Stimulated activated naive CD4-positive, alpha-beta T cell (primary cell): ENCODE results near the gene FSTL4.

ENCODE experiments used
- DNase-seq, 6 experiments: peaks; one replicate each; lab custom pipeline; 2025; lab: John Stamatoyannopoulos, UW

FSTL4 gene

DNA sequence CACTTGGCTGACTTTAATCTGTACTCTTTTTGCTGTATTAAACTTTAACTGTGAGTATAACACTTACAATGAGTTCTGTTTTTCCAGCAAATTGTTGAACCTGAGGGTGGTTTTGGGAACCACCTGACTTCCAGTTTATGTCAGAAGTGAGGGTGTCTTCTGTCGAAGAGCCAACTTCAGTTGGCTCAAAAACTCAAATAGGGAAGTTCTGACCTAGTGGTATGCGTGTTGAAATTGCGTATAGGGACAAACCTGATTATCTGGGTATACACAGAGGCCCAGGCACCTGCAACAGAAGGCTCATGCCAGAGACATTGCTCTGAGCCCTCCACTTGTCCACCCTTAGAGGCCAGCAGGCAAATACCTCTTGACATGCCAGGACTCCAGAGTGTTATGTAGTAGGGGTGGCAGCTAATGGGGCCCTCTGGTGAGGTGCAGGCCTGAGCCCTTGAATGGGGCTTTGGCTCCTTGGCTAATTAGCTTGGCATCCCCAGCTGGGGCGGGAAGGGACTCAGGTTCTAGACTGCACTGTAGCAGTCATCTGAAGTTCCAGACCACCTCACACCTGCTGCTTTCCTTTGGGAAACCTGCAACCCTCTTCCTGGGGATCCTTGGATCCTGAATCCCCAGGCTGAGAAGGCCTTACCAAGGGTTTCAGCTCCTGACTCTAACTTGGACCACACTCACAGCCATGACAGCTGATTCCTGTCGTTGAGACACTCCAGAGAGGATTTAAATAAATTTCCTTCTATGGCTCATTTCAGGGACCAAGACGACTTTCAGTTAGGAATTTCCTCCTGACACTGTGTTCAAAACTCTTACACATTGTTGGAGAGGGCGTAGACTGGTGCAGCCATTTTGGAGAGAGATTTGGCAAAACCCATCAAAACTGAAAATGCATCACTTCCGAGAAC lies 370.9 kb downstream of the FSTL4 start:
- no peak for DNase-seq

DNA sequence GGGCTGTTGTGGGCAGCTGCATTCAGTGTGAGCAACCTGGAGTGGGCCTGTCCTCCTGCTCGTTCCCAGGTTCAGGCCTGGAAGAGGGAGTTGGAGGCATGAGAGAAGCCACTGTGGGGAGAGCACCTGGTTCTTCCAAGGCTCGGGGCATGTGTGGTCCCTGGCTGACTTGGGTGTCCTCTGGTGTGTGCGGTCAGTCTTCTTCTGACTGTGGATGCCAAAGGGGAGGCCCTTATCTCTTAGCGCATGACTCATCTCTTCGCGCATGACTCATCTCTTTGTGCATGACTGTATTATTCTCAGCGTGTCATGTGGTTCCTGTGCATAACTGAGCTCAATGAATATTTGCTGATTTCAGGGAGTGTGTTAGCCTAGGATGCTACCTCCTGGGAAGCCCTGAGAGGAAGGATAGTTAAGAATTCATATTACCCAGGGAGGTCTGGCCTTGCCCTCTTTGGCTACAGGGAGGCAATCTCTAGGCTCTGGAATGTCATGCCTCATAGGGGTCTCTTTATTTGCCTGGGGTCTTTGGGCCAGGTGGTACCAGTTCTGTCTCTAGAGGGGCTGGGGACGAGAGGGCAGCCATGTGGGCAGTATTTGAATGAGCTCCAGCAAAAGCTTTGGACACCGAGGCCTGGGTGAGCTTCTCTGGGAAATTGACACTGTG lies 371.8 kb downstream of the FSTL4 start:
- no peak for DNase-seq

DNA sequence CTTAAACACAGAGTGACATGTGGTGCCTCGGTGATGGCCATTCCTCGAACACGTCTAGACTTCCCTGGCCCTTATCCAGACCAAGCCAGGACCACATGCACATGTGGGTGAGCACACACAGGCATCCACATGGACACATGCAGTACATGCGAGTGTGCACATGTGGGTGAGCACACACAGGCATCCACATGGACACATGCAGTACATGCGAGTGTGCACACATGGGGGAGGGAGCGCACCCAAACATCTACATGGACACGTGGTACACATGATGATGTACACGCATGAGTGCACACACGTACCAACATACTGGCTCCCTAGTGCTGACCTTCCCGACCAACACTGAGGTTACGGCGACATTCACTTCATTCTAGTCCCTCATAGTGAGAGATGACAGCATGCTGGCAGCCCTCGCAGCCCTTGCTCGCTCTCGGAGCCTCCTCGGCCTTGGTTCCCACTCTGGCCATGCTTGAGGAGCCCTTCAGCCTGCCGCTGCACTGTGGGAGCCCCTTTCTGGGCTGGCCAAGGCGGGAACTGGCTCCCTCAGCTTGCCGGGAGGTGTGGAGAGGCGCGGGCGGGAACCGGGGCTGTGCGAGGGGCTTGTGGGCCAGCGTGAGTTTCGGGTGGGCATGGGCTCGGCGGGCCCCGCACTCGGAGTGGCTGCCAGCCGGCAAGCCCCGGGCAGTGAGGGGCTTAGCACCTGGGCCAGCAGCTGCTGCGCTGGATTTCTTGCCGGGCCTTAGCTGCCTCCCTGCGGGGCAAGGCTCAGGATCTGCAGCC lies 373.7 kb downstream of the FSTL4 start:
- DNase-seq: no peak

DNA sequence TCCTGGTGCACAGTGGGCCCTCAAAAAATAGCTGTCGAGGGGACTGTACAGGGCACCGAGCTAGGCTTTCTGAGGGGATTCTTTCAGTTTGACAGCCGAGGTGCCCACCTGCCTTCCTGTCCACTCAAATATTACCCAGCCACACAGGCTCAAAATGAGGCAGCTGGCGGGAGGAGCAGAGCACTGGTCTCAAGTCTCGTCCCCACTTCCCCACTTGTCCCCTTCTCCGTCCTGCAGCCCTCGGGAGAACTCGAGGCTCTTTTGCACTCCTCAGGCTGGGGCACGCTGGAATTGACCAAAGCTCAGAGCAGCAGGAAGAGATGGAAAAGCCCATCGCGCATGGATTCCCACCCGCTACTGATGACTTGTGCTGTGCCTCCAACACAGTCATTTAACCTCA lies 375.4 kb downstream of the FSTL4 start:
- DNase-seq: no peak

DNA sequence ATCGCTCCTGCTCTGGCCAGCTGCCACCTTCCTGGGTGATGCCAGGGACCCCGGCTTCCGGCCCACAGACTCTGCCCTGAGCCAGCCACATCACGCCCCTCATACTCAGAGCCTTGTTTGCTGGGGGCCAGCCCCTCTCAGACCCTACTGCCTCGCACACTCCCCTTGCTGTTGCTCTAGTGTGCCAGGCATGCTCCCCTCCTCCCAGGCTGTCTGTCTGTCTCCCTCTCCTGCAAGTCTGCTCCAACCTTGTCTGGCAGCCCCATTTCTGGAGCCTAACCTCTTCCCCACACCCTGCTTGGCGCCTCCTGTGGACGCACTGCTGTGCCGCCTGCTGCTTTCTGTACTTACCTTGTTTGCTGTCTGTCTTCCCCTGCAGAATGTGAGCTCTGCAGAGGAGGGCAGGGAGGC lies 375.8 kb downstream of the FSTL4 start:
- DNase-seq: no peak

DNA sequence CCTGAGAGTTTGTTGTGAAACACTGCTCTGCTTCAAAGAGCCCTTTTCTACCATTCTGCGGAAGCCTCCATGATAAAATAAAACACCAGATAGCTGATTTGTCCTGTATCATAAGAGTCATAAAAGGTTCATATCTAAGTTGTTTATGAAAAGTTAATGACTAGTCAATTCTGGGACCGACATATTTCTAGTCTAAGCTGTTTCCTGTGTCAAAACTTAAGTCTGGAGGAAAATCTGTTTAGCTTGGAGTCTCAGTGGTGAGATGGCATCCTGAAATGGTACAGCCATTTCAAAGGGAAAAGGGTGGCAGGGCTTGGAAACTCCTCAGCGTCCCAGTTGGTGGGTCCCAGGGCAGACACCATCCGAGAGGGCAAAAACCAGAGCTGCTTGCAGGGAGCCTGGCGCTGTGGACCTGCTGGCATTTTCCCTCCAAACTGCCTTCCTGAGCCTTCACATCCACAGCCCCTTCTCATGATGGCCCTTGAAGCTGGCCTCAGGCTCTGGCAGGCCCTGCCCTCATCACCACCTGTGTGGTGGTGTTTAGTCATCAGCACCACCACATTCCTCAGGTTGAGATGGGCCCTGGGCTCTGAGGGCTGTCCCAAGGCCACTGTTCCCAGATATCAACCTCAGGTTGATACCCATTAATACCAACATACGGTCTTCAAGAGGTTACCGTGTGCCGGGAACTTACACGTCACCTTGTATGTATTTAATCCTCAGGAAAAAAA lies 376.5 kb downstream of the FSTL4 start:
- no peak for DNase-seq

DNA sequence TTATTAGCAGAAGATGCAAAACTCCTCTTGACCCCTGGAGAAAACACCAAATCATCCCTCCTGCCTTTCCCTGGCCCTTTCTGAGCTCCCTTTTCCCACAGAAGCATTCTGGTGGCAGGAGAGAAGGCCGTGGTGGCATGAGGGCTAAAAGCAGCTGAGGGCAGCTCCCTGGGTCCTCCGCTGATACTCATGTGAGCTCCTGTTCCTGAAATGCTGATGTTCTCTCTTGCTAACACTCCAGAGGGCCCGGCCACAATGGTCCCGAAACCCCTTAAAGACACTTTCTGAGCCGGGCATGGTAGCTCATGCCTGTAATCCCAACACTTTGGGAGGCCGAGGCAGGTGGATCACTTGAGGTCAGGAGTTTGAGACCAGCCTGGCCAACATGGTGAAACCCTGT lies 377.4 kb downstream of the FSTL4 start:
- DNase-seq: no peak

DNA sequence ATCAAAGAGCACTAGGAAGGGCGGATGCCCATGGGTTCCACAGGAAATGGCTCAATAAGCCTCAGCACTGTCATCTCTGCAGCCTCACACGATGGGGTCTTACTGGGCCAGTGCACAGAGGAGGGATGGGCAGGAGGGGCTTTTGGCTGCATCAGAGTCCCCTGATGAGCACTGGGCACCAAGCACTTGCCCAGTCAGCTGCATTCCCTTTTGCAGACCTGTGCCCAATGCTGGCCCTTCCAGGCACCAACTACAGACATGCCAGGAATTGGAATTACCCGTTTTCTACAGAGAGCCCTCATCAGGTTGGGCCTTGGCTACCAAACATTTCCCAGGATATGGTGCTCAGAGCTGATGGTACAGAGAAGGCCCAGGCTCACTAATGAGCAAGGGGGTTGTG lies 378.1 kb downstream of the FSTL4 start:
- no peak for DNase-seq

DNA sequence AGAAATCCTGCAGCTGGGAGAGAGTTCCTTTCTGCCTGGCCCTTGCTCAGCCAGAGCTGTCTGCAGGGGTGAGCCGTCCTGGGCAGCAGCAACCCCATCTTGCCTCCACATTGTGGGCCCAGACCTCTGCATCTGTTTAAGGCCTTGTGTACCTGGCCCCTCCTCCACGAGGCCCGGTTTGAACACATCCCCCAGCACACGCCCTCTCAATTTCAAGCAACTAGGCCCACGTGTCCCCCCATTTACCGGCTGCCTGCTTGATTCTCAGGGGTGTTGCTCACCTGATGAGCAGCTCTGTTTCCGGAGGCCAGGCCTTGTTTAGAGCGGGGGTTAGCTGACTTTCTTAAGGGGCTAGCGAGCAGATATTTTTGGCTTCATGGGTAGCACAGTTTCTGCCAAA lies 378.7 kb downstream of the FSTL4 start:
- no peak for DNase-seq

DNA sequence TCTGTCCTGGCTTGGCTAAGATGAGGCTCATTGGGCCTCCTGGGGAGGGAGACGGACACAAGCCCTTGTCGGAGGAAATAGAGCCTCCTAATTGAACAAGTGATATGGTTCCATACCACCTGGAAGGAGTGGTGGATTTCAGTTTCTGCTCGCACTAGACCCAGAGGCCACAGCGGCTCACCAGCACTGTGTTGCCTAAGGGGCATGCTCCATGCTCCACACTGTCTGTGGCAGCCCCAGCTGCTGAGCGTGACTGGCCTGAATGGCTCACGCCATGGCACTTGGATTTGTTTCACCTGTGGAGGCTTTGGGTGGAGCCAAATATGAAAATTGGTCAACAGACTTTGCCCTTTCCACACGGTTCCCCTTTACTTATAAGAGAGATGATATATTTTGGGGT lies 379.4 kb downstream of the FSTL4 start:
- DNase-seq: no peak

DNA sequence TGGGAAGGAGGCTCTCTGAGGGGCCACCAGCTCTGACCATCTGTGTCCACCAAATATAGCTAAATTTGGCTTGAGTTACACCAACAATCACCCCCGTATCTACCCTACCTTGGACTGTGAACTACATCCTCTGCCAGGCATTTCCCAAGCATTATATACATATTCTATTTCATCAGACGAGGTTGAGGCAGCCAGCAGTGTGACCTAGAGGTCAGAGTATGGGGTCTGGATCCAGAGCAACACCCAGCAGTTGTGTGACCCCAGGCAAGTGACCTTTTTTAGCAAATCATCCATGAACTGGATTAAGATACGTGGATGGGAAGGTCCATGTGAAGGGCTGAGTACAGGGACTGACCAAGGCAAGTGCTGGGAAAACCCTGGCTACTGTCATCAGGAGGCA lies 379.9 kb downstream of the FSTL4 start:
- DNase-seq: no peak

DNA sequence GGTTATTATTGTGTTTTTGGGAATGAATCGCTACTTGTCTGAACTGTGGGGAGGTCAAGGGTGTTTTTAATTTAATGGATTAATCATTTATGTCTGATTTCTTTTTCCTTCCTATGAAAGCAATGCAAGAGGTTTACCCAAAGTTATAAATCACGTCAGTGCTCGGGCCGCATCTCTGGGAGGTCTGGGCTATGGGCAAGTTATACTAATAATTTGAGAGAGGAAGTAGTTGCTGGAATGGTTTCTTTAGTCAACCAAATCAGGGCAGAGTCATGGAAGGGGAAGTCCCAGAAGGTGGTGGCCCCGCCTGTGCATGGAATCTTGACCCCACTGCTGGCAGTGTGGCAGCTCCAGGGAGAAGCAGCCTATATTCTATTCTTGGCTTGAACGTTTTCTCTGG lies 380.3 kb downstream of the FSTL4 start:
- DNase-seq: no peak

DNA sequence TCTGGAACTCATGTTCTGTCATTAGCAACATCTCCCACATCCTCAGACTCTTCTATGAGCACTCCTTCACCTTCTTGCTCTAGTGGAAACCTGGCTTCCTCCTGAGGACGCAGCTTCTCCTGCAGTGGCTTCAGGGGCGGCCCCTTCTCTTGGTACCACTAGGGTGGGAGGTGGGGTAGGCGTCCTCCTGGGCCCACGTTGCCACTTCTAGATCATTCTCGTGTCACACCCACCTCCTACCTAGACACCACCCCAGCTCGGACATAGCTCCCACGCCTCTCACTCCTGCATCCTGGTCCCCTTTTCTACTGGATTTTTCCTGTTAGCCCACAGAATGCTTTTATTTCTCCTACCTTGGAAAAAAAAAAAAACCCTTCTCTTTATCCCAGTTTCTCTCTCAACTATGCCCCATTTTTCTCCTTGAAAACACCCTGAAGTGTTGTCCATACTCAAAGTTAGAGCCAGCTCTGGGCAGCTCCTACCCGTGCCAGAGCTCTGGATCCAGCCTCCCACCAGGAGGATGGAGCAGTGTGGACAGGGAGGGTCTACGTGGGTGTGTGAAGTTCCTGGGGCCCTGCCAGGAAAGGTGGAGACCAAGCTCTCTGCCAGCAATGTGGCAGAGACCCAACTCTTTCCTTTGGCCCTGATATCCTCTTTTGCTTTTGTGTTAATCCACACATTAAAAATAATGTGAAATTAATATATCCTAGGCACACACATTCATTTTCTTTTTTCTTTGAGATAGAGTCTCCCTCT lies 381.3 kb downstream of the FSTL4 start:
- DNase-seq: no peak

DNA sequence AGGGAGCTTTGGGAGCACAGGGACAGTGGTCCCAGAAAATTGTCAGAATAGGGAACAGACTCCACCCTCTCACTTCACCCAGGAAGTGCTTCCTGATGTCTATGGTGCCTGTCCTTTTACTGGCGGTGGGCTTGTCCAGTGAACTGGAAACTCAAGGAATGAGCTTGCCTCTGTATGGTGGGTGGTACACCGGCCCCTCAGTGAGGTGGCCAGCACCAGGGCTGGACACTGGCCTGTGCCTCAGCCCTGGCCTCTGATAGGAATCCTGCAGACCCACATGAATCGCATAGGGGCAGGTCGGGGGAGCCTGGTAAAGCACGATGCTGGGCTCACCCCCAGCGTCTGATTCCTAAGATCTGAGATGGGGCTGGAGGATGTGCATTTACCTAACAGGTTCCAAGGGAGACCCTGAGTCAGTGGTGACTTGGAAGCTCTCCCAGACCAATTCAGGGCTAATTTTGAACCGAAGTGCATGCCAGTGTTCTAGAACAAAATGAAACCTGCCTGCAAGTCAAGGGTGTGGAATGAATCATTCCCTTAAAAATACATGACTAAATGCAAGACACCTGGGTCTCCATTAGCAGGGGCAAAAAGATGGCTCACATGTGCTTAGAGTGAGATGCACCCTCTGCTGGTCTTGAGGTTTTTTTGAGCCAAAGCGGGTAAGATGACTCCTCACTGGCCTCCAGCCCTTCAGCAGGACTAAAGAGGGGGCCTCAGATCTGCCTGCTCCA lies 382.2 kb downstream of the FSTL4 start:
- no peak for DNase-seq

DNA sequence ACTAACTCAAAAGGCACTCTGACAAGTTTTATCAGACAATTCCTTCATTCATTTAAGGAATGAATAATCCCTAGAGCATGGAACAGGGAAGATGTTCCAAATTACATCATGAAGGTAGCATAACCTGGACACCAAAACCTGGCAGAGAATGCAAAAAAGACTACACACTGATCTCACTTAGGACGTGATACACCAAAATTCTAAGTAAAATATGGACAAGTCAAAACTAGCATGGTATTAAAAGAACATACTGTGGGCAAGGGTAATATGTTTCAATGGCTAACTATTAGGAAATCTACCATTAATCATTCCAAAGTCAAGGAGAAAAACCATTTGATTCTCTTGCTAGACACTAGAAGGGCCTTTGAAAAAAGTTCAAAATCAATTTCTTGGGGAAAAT lies 384.0 kb downstream of the FSTL4 start:
- no peak for DNase-seq

DNA sequence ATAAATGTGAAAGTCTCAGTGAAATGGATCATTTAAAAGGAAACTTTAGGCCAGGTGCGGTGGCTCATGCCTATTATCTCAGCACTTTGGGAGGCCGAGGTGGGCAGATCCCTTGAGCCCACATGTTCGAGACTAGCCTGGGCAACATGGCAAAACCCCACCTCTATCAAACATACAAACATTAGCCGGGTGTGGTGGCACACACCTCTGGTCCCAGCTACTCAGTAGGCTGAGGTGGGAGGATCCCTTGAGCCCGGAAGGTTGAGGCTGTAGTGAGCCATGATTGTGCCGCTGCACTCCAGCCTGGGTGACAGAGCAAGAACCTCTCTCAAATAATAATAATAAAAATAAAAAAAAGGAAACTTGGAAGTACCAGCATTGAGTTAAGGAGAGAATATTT lies 384.4 kb downstream of the FSTL4 start:
- no peak for DNase-seq

DNA sequence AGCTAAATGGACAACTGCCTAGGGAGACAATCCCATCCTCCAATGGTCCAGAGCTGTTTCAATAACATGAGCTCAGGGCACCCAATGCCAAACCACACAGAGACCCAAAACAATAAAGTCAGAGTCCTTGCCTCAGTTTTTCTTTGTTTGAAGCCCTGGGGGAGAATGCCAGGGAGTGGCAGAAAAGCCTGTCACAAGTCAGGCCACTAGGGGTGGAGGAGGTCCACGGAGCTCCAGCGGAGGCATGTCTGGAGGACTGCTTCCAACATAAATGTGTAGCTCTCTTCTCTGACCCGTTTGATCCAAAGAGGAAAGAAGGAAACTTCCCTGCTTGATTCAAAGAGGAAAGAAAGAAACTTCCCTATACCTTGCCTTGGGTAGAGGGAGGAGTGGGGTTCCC lies 385.3 kb downstream of the FSTL4 start:
- no peak for DNase-seq

DNA sequence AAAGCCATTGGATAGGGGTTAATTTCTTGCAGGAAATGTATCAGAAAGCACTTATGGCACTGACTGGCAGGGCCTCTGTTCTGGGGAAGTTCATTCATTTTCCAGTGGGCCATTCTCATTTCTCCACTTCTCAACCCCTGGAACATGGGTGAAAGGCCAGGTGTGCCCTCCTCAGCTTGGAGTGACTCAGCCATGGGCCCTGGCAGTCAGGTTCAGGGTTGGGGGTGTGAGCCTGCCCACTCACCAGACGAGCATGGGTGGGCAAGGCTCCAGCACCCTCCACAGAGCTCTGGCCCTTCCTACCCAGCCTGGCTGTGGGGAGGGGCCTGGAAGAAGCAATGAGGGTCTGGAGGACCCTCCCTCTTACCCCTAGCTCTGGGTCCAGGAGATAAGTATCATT lies 386.2 kb downstream of the FSTL4 start:
- no peak for DNase-seq

DNA sequence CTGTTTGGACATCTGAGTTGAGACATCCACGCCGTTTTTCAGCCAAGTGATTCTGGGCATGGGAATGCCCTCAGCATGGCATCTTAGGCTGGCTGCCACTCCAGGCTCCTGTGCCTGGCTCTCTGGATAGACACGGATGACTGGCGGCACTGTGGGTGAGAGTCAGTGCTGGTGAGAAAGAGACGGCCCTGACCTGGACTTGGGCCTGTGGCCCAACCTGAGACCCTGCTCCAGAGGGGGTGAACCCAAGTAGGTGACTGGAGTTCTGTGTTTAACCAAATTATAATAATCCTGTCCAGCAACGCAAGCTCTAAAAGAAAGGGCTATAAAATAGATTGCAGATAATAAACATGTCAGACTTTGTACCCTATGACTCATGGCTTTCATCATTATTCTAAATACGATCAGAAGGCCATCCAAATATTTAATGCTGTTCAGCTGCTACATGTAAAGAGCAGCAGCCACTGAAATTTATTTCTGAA lies 386.6 kb downstream of the FSTL4 start:
- DNase-seq: no peak

DNA sequence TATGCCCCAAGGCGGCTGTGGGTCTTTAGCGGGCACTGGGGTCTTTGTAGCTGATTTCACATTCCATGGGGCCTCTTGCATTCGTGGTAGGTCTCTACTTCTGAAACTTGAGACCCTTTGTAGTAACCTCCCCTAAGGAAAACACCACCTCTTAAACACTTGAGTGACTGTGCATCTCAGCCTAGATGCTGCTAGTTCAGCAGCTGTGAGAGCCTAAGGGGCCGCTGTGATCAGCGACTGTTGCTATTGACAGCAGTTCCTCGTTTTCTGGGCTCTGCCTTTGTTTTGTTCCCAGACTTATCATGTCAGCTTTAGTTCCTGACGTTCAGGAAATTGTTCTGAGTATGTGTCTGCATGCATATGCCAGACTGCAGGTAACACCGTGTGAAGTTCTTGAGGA lies 389.4 kb downstream of the FSTL4 start:
- DNase-seq: no peak

DNA sequence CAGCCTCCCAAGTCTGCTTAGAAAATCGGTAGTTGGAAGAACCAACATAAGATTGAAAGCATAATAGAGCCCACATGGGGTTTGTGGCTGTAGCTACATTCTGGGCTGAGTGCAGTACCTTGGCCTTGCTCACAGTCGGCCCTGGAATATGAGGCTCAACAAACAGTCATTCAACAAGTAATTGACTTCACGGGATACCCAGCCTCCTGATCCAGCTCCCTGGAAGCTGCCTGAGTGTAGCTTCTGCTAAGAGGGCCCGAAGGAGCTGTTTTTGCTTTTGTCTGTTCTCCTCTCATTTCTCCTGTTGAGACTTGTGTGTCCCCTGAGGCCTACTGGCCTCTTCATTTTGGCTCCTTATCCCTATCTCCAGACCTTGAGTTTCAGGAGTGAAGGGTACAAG lies 389.8 kb downstream of the FSTL4 start:
- DNase-seq: no peak
